Astrocyte of the cerebellum (primary cell): ENCODE measurements around the gene C10orf105.

Experiments used
- DNase-seq: peaks from one replicate; pipeline ENCODE4 v3.0.0-alpha.2; 2011; ENCODE audit warnings: low read depth
- H3K4me3 ChIP-seq: 2 replicates; pipeline ENCODE4 v1.5.1; 2011; ENCODE audit warnings: mild to moderate bottlenecking, low read depth, low read length, moderate library complexity
- in situ Hi-C: cut with HindIII; loops from 2 replicates; pipeline ENCODE4 v1.10.0; 2017; ENCODE audit warnings: low sequenced_read_pairs
- TF ChIP-seq, protein P1 (sequence below): IDR thresholded peaks from 2 replicates; pipeline ENCODE4 v1.5.1; 2012; ENCODE audit warnings: low read length, low read depth, moderate library complexity, mild to moderate bottlenecking; ENCODE audit errors: missing control alignments

C10orf105 gene

DNA sequence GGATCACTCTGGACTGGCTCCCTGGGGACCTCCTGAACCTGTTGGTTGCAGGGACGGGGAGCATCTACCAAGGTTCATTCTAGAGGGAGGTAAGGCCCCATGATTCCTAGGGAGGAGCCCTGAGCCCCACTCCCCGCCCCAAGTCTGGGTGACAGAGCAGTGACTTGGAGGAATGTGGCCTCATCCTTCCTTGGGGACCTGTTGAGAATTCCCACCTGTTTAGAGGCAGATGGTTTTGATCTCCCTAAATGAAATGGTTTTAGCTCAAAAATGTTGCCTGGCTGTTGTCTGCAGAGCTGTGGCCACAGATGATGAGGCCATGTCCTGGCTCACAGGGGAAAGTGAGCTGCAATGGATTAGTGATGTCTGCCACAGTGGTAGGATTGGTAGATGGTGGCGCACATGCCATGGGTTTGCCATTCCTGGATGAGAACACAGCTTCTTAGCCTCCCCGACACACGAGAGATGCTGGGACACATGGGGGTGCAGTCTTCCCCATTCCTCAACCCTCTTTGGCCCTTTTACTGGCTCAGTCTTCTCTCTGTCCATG is 12.3 kb downstream of the C10orf105 start:
- TF ChIP-seq, protein P1, sequence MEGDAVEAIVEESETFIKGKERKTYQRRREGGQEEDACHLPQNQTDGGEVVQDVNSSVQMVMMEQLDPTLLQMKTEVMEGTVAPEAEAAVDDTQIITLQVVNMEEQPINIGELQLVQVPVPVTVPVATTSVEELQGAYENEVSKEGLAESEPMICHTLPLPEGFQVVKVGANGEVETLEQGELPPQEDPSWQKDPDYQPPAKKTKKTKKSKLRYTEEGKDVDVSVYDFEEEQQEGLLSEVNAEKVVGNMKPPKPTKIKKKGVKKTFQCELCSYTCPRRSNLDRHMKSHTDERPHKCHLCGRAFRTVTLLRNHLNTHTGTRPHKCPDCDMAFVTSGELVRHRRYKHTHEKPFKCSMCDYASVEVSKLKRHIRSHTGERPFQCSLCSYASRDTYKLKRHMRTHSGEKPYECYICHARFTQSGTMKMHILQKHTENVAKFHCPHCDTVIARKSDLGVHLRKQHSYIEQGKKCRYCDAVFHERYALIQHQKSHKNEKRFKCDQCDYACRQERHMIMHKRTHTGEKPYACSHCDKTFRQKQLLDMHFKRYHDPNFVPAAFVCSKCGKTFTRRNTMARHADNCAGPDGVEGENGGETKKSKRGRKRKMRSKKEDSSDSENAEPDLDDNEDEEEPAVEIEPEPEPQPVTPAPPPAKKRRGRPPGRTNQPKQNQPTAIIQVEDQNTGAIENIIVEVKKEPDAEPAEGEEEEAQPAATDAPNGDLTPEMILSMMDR: no peak
- DNase-seq: no peak
- in situ Hi-C loops: no loop called here
- H3K4me3 ChIP-seq: no peak overlapping the region

DNA sequence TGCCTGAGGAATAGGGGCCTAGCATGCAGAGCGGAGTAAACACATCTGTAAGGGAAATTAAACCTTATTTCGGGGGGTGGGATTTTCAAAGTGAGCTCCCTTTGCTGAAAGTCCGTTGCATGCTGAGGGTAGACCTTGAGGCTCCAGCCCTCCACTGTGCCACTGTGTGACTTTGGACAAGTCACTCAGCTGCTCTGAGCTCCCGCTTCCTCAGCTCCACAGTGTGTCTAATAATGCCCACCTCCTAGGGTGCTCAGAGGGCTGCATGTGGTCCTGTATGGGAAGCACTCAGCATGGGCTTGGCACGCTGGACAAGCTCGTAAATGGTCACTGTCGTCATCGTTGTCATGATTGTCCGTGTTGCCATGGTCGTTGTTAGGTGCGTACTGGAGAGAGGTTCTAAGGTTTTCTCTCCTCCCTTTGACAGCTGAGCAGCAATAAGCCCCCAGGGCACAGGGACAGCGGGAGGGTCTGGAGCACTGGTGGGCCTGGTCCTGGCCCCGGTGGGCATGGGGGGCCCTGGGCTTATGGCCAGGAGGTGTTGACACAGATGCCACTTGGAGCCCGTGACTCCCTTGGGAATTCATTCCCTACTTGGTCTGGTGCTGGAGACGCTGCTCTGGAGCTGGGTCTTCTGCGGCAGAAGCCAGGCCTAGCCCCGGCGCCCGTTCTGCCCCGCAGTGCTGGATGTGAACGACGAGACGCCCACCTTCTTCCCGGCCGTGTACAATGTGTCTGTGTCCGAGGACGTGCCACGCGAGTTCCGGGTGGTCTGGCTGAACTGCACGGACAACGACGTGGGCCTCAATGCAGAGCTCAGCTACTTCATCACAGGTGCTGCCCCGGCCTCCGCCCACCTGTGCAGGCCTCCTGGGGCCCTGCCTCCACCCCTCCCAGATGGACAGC is 13.1 kb downstream of the C10orf105 start:
- in situ Hi-C loops: no loop called here
- no peak overlapping the region for H3K4me3 ChIP-seq
- TF ChIP-seq, protein P1: no peak
- no peak for DNase-seq

DNA sequence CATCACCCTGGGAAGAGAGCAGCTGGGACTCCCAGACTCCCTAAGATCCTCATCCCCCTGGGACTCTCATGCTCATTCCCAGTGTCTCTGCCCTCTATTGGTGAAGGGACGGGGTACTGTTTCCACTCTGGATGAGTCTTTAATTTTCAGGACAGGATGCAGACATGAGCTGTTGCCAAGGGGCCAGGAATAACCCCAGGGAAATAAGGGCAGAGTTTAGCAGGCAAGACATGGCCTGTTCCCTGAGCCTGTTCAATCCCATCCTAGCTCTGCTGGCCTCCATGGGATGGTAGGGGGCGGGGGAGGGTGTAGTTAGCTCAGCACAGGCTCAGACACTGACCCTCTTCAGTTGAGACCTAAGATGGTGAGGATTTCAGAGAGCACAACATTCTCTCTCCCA is 14.0 kb downstream of the C10orf105 start:
- TF ChIP-seq, protein P1: no peak
- no peak overlapping the region for H3K4me3 ChIP-seq
- no peak for DNase-seq
- in situ Hi-C loops: no loop called here

DNA sequence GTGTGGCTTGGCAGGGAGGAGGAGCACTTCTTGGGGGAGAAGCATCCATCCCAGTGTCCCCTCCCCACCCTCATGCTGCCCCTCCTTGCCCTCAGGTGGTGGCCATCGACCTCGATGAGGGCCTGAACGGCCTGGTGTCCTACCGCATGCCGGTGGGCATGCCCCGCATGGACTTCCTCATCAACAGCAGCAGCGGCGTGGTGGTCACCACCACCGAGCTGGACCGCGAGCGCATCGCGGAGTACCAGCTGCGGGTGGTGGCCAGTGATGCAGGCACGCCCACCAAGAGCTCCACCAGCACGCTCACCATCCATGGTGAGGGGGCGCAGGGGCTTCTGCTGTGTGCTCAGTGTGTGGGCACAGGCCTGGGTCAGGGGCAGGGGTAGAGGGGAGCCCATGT is 14.8 kb downstream of the C10orf105 start:
- no peak overlapping the region for H3K4me3 ChIP-seq
- in situ Hi-C loops: no loop called here
- no peak for DNase-seq
- TF ChIP-seq, protein P1: no peak

DNA sequence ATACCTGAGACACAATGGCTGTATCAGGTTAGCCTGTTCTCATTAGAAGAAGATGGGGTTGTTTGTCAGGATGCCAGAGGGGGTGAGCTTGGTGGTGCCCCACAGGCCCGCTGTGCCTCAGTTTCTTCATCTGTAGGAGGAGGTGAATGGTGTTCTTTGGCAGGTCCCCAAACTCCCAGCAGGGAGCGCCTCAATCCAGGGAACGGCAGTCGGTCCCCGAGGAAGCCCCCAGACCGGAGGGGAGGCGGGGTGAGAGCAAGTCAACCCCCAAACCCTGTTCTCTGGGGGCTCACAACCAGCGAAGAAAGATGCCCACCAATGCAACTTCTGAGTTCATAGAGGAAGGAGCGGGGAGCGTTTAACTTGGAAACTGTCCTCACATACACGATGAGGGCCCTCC is 16.0 kb downstream of the C10orf105 start:
- no peak overlapping the region for H3K4me3 ChIP-seq
- in situ Hi-C loops: no loop called here
- TF ChIP-seq, protein P1: no peak
- no peak for DNase-seq

DNA sequence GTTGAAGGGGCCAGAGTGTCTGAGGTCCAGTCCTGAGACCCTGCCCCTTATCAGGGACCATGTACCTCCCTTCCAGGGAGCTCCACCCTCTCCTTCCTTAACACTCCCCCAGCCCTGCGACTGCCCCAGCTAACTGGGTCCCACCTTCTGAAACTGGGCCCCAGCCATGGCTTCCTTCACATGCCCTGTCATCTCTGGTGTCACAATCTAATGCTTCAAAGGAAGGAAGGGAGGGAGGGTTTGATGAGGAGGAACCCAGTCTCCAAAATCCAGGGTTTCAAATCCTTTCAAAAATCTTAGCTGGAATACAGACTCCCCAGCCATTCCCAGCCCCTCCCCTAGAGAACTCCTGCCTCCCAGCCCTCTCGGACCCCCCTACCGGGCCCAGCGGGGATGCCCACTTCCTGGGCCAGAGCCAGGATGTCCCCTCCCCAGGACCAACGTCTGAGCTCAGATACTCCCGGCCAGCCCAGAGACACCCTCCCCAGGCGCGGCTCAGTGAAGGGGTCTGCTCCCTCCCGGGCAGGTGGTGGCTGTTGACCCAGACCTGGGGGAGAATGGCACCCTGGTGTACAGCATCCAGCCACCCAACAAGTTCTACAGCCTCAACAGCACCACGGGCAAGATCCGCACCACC is 18.0 kb downstream of the C10orf105 start:
- DNase-seq: no peak
- in situ Hi-C loops: no loop called here
- TF ChIP-seq, protein P1: no peak
- no peak overlapping the region for H3K4me3 ChIP-seq
